ENCODE results near the gene ACVR1B. TPM values are rescaled to one million over a fixed set of nuclear protein-coding genes. Genes with fewer than 3 reads are reported as not detected.
A peak's percentile ranks its signal among the peaks of the same experiment; 100 is the strongest.

ACVR1B gene
- total and polyA plus RNA-seq, 9 of the 15 experiments (the other 6 are each of a cell fraction or from before 2014, with no cell fraction given), result 0.97 to 15.1 (median 6.8) TPM

DNA sequence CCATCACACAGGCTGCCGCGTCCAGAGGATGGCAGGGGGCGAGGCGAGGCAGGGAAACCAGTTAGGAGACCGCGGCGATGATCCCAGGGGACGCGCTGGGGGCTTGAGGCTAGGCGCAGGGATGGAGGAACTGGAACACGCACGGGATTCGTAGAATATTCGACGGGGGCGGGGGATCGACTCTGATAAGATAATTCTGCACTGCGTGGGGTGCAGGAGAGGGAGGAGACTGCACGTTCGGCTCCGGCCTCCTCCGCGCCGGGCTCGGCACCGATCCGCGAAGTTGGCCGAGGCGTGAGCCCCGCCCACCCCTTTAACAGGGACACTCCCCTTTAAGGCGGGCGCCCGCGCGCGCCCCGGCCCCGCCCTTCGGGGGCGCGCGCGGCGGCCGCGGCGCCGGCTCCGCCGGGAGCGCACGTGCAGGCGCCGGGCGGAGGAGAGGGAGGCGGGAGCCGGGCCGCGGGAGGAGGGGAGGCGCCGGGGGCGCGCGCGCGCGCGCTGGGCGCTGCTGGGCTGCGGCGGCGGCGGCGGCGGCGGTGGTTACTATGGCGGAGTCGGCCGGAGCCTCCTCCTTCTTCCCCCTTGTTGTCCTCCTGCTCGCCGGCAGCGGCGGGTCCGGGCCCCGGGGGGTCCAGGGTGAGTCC, at the start of gene ACVR1B (continued):
- TF ChIP-seq, protein P1, sequence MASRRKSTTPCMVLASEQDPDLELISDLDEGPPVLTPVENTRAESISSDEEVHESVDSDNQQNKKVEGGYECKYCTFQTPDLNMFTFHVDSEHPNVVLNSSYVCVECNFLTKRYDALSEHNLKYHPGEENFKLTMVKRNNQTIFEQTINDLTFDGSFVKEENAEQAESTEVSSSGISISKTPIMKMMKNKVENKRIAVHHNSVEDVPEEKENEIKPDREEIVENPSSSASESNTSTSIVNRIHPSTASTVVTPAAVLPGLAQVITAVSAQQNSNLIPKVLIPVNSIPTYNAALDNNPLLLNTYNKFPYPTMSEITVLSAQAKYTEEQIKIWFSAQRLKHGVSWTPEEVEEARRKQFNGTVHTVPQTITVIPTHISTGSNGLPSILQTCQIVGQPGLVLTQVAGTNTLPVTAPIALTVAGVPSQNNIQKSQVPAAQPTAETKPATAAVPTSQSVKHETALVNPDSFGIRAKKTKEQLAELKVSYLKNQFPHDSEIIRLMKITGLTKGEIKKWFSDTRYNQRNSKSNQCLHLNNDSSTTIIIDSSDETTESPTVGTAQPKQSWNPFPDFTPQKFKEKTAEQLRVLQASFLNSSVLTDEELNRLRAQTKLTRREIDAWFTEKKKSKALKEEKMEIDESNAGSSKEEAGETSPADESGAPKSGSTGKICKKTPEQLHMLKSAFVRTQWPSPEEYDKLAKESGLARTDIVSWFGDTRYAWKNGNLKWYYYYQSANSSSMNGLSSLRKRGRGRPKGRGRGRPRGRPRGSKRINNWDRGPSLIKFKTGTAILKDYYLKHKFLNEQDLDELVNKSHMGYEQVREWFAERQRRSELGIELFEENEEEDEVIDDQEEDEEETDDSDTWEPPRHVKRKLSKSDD (conservative IDR thresholded peaks at IDR 0.05; ENCODE audit: low read length), result no peak
- no peak for TF ChIP-seq ZNF507 (tag; conservative IDR thresholded peaks at IDR 0.05)
- no peak for TF ChIP-seq ZNF146 (CRISPR knock-in tag; IDR thresholded peaks at IDR 0.05; ENCODE audit: unreplicated experiment)
- TF ChIP-seq, protein P2, sequence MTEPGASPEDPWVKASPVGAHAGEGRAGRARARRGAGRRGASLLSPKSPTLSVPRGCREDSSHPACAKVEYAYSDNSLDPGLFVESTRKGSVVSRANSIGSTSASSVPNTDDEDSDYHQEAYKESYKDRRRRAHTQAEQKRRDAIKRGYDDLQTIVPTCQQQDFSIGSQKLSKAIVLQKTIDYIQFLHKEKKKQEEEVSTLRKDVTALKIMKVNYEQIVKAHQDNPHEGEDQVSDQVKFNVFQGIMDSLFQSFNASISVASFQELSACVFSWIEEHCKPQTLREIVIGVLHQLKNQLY (CRISPR knock-in tag; conservative IDR thresholded peaks at IDR 0.05), result no peak
- 0 out of 2 replicates have a peak, but pooled peaks have one; percentile 28 for TF ChIP-seq ARID1B (IDR thresholded peaks at IDR 0.05)
- 0 out of 2 replicates have a peak, but pooled peaks have one; percentile 49 for TF ChIP-seq MTA3 (IDR thresholded peaks at IDR 0.05; ENCODE audit: borderline replicate concordance)
- no peak for TF ChIP-seq NELFE (IDR thresholded peaks at IDR 0.05; ENCODE audit: insufficient read depth, insufficient read length)
- TF ChIP-seq ZC3H11A (IDR thresholded peaks at IDR 0.05; ENCODE audit: low read depth, low read length), result no peak
- TF ChIP-seq RBM14 (IDR thresholded peaks at IDR 0.05; ENCODE audit: borderline replicate concordance, insufficient read depth, low read depth, low read length), result no peak
- peak; percentile 62 for TF ChIP-seq DPF2 (IDR thresholded peaks at IDR 0.05)
- TF ChIP-seq ZNF140 (CRISPR knock-in tag; IDR thresholded peaks at IDR 0.05), result no peak
- TF ChIP-seq, protein P3, sequence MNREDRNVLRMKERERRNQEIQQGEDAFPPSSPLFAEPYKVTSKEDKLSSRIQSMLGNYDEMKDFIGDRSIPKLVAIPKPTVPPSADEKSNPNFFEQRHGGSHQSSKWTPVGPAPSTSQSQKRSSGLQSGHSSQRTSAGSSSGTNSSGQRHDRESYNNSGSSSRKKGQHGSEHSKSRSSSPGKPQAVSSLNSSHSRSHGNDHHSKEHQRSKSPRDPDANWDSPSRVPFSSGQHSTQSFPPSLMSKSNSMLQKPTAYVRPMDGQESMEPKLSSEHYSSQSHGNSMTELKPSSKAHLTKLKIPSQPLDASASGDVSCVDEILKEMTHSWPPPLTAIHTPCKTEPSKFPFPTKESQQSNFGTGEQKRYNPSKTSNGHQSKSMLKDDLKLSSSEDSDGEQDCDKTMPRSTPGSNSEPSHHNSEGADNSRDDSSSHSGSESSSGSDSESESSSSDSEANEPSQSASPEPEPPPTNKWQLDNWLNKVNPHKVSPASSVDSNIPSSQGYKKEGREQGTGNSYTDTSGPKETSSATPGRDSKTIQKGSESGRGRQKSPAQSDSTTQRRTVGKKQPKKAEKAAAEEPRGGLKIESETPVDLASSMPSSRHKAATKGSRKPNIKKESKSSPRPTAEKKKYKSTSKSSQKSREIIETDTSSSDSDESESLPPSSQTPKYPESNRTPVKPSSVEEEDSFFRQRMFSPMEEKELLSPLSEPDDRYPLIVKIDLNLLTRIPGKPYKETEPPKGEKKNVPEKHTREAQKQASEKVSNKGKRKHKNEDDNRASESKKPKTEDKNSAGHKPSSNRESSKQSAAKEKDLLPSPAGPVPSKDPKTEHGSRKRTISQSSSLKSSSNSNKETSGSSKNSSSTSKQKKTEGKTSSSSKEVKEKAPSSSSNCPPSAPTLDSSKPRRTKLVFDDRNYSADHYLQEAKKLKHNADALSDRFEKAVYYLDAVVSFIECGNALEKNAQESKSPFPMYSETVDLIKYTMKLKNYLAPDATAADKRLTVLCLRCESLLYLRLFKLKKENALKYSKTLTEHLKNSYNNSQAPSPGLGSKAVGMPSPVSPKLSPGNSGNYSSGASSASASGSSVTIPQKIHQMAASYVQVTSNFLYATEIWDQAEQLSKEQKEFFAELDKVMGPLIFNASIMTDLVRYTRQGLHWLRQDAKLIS (CRISPR knock-in tag; IDR thresholded peaks at IDR 0.05), result no peak
- 0 out of 4 replicates have a peak, but pooled peaks of 1 of the 2 experiments have one; percentile 31 for TF ChIP-seq TEAD1 (CRISPR knock-in tag; IDR thresholded peaks at IDR 0.05)
- no peak for TF ChIP-seq BCOR (IDR thresholded peaks at IDR 0.05)
- TF ChIP-seq ZBTB7A (IDR thresholded peaks at IDR 0.05; ENCODE audit: borderline replicate concordance, control insufficient read depth, low read depth, low read length), result no peak
- TF ChIP-seq, protein P4, sequence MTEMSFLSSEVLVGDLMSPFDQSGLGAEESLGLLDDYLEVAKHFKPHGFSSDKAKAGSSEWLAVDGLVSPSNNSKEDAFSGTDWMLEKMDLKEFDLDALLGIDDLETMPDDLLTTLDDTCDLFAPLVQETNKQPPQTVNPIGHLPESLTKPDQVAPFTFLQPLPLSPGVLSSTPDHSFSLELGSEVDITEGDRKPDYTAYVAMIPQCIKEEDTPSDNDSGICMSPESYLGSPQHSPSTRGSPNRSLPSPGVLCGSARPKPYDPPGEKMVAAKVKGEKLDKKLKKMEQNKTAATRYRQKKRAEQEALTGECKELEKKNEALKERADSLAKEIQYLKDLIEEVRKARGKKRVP (CRISPR knock-in tag; IDR thresholded peaks at IDR 0.05), result no peak
- no peak for TF ChIP-seq KLF16 (IDR thresholded peaks at IDR 0.05)
- 0 out of 2 replicates have a peak, but pooled peaks have one; percentile 26 for TF ChIP-seq KDM2B (CRISPR knock-in tag; IDR thresholded peaks at IDR 0.05)
- TF ChIP-seq GATAD2A (IDR thresholded peaks at IDR 0.05), result 0 out of 2 replicates have a peak, but pooled peaks have one; percentile 46
